Raji (cell line): ENCODE measurements around the gene RAB9A.

ENCODE experiments used
- POLR2A ChIP-seq: IDR thresholded peaks from 2 replicates; pipeline ENCODE4 v1.6.1; 2011; ENCODE audit warnings: low read depth, low read length, control low read depth; ENCODE audit not compliant: insufficient read depth

Gene RAB9A

GRCh38 chrX:13692771-13693231 lies 3.9 kb downstream of the RAB9A start:
- no peak for TF ChIP-seq POLR2A

GRCh38 chrX:13693341-13693961 lies 4.5 kb downstream of the RAB9A start:
- no peak for TF ChIP-seq POLR2A

- no peak for TF ChIP-seq POLR2A
These were observed 5.4 kb downstream of the RAB9A start for GRCh38 chrX:13694359-13694758.

- TF ChIP-seq POLR2A, result no peak
These were observed 6.1 kb downstream of the RAB9A start for GRCh38 chrX:13694983-13695382.

- TF ChIP-seq POLR2A, result no peak
These were observed 6.7 kb downstream of the RAB9A start for GRCh38 chrX:13695601-13696115.

- TF ChIP-seq POLR2A, result no peak
These were observed 8.5 kb downstream of the RAB9A start for GRCh38 chrX:13697455-13697854.

- TF ChIP-seq POLR2A, result no peak
These were observed 9.0 kb downstream of the RAB9A start for GRCh38 chrX:13697976-13698375.

- TF ChIP-seq POLR2A, result no peak
These were observed 9.5 kb downstream of the RAB9A start for GRCh38 chrX:13698432-13698831.

- no peak for TF ChIP-seq POLR2A
These were observed 10.4 kb downstream of the RAB9A start for GRCh38 chrX:13699183-13699826.

GRCh38 chrX:13700380-13700779 lies 11.5 kb downstream of the RAB9A start:
- no peak for TF ChIP-seq POLR2A

- TF ChIP-seq POLR2A, result no peak
These were observed 13.3 kb downstream of the RAB9A start for GRCh38 chrX:13702111-13702789.

GRCh38 chrX:13703135-13703534 lies 14.2 kb downstream of the RAB9A start:
- TF ChIP-seq POLR2A, result no peak

- TF ChIP-seq POLR2A, result no peak
These were observed 14.7 kb downstream of the RAB9A start for GRCh38 chrX:13703589-13703988.

- no peak for TF ChIP-seq POLR2A
These were observed 22.2 kb downstream of the RAB9A start for GRCh38 chrX:13711141-13711540.

GRCh38 chrX:13716455-13716854 lies 27.5 kb downstream of the RAB9A start:
- TF ChIP-seq POLR2A, result no peak

- no peak for TF ChIP-seq POLR2A
These were observed 28.0 kb downstream of the RAB9A start for GRCh38 chrX:13716905-13717304.
